GM20000 (cell line): ENCODE measurements around the gene RANBP17.

Source experiments
- DNase-seq: peaks from one replicate; pipeline ENCODE4 v3.0.0; 2012; ENCODE audit warnings: low spot score
- CTCF ChIP-seq: IDR thresholded peaks from 2 replicates; pipeline ENCODE4 v1.5.1; 2012; ENCODE audit warnings: mild to moderate bottlenecking, control low read depth; ENCODE audit errors: extremely low read depth, missing control alignments

Gene RANBP17

GRCh38 chr5:171115519-171115918 is 253.7 kb downstream of the RANBP17 start:
- no peak for DNase-seq
- TF ChIP-seq CTCF, result no peak

GRCh38 chr5:171116719-171117118 is 254.9 kb downstream of the RANBP17 start:
- no peak for TF ChIP-seq CTCF
- DNase-seq, result no peak

- no peak for DNase-seq
- TF ChIP-seq CTCF, result no peak
Measured at GRCh38 chr5:171120986-171121622, 259.3 kb downstream of the RANBP17 start.

GRCh38 chr5:171121638-171122037 is 259.8 kb downstream of the RANBP17 start:
- no peak for TF ChIP-seq CTCF
- DNase-seq, result no peak

GRCh38 chr5:171122372-171122771 is 260.6 kb downstream of the RANBP17 start:
- no peak for DNase-seq
- no peak for TF ChIP-seq CTCF

- no peak for TF ChIP-seq CTCF
- DNase-seq, result no peak
Measured at GRCh38 chr5:171123417-171123816, 261.6 kb downstream of the RANBP17 start.

- TF ChIP-seq CTCF, result no peak
- no peak for DNase-seq
Measured at GRCh38 chr5:171127314-171127713, 265.5 kb downstream of the RANBP17 start.
